CD4-positive, alpha-beta T cell treated with Interleukin-17A for 1 hour (primary cell): ENCODE results near the gene CDH11.

Source experiments
- DNase-seq: peaks from one replicate; pipeline ENCODE4 v3.0.0-alpha.2; 2020

Gene CDH11

DNA sequence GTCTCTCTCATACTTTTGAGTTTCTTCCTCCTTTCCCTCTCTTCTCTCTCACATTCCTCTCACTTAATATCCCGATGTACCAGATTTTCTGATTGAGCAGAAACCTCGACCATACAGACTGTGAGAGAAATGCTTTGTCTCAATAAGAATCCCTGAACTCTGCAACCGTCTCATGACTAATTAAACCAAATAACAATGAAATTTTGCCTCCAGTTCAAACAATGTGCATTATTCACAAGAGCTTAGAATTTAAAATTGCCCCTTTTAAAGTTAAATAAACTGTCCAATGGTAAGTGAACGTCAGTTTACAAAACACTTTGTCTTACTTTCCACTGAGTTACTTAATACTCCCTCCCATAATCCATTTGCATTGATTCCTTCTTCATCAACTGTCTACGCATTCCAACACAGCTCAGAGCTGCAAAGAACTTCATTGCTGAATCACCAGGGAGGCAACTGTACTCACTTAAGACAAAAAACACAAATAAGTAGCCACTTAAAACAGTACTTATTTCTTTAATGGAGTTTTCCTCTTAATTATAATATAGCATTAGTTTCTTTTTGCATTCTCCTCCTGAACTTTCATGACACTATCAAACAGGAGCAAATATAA, 4.9 kb downstream of the CDH11 start:
- DNase-seq: no peak

DNA sequence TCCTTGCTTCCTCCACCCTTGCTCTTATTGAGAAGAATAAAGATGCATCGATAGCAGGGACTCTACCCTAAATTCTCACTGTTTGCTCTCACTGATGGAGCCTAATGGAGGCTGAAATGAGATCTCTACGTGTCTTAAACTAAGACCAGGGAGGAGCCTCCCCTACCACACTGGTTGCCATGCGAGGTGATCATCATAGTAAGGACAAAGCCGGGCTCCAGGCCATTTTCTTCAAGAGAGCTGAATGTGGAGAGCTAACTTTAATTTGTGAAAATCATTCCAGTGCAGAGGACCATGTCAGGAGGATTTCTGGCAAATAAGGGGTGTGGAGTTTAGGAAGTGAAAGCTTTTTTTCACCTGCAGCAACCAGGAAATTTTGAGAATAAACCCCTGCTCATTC, 5.6 kb downstream of the CDH11 start:
- DNase-seq: no peak

DNA sequence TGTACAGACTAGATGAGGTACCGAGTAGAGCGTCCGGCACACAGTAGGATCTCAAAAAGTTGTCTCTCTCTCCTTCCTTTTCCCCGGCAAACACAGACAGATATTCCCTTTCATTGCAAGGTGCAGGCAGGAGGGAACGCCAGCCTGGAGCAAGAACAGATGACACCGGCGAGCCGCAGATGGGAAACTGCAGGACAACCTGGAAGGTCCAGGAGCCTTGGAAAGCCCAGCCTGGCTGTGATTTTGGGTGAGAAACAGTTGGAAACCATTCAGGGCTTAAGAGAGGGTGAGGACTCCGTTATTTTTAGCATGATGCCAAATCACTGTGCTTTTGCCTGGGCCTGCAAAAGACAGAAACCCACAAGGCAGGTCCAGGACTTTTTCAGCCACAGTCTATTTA, 7.3 kb downstream of the CDH11 start:
- no peak for DNase-seq

DNA sequence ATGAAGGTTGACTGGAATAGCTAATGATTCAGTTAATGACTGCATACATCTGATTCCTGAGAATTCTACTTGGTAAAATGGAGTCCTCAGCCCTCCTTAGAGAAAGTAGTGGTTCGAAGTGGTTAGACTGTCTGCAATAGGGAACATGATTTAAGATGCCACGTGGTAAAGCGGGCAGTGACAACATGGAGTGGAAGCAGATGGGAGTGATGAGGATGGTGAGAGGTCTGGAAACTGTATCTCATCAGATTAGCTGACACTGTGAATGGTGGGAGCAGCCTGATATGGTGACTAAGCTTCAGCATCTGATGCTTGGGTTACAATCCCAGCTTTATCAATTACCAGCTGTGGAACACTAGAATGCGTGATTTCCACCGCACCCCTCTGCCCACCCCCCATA, 8.4 kb downstream of the CDH11 start:
- no peak for DNase-seq

DNA sequence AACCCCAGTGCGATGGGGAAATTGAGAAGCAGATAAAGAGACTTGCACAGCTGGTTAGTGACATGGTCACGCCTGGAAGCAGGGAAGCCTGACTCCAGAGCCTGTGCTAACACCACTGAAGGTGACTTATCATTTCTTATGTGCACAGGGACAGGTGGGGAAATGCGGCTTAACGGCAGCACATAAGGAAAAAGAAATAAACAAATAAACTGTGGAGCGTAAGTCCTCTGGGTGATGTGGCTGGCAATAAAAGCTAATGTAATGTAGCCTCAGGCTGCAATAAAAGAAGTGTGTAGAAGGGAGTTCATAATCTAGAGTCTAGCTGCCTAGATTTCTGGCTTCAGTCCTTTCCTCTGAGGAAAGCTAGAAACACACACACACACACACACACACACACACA, 10.6 kb downstream of the CDH11 start:
- DNase-seq: no peak

DNA sequence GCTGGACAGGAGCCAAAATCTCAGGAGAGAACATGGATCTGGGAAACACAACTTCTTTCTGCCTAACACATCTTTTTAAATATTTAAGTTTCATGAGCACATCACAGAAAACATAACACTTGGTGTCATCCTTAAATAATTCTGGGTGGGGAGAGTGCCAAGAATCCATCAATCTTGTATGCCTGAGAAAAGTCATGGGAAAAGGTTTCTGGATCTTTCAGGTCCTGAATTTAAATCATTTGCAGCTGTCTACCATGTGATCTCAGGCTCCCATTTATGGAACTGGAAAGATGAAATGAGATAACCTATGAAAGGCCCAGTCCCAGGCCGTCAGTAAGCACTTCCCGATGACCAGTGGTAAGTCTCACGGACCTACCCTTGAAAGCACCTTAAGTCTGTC, 15.1 kb downstream of the CDH11 start:
- DNase-seq: no peak

DNA sequence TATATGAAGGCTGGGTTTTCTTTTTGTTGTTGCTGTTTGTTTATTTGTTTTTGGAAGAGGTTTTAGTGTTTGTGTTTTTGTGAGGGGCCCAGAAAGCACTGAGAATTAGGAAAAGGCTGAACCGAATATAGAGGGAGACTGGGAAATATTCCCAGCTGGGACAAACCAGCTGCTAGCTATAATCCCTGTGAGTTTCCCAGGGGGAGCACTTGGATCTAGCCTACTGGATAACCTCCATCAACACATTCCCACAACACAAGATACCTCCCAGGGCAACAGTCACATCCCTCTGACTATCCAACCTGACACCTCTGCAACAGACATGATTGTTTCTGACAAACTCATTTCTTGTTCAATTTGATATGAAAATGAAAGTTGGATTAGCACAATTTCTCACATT, 16.7 kb downstream of the CDH11 start:
- DNase-seq: no peak

DNA sequence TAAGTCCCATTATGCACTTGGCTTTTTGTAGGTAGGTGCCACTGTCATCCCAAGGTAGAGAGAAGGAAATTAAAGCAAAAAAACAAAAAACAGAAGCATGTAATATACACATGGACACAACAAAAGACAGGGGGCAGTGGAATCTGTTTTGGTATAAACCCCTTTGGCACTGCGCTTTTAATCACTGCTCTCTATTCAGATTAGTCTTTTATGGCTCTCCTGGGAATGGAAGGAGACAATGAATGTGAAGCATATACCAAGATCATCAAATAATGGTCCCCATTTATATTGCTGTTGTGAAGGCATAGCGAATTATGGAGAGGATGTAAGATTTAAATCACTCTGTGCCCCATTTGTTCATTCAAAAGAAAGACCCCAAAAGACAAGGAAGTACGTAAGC, 17.4 kb downstream of the CDH11 start:
- DNase-seq: no peak

DNA sequence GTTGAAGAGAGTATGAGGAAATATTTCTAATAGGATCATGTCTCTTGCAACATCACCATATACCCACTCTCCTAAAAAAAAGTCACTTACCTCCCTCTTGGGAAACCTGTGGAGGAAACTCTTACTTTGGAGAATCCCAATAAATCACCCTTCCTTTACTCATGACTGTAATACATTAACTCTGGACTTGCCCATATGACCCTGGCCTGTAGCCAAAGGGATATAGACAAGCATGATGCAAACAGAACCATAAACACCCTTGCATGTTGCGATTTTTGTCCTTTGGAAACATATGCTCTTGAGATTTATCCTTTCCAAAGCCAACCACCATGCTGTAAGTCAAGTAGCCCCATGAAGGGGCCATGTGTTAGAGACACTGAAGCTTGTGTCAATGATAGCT, 19.5 kb downstream of the CDH11 start:
- no peak for DNase-seq

DNA sequence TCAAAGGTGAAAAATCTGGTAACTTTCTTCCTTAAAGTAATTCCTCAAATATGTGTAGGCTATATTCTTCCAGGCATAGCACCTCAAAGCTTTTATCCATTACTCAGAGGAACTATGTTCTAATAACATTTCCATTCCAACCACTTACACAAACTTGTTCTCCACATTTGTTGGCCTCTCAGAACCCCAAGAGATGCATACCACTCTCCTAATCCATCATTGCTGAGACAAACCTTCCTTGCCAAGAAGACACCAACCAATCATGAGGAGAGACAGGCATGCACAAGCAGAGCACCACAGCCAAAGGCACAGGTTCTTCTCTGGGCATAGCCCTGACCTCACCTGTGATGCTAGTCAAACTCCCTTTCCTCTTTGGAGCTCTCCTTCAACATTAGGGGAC, 20.9 kb downstream of the CDH11 start:
- no peak for DNase-seq

DNA sequence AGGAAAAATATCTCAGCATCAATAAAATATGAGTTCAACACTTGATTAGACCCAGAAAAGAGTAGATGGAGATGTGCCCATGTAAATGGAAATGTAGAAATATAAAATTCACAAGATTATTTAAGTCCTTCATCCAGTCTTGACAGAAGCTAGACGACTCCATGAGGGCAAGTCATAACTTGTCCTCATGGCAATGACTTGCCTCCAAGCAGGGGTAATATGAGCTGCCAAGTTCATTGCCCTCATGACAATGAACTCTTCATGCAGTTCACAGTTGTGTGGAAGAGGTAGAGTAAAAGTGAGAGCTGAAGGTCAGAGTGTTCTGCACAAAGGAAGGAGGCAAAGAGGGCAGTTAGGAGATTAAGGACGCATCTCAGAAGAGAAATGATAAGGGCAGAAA, 22.3 kb downstream of the CDH11 start:
- no peak for DNase-seq

DNA sequence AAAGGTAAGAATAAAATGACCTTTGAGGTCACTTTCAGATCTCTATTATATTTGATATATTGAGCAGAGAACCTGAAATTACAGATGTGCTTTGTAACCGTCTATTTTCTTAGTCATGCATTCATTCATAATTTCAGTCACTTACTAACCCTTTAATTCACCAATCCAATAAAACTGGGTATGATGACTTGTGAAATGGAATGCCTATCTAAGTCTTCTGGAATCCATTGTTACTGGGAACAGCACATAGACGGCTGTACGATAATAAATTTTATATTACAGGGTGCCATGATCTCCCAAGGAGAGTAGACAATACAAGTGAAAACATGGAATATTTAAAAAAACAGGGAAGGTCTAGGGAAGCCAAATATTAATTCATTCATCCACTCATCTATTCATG, 22.9 kb downstream of the CDH11 start:
- DNase-seq: no peak

DNA sequence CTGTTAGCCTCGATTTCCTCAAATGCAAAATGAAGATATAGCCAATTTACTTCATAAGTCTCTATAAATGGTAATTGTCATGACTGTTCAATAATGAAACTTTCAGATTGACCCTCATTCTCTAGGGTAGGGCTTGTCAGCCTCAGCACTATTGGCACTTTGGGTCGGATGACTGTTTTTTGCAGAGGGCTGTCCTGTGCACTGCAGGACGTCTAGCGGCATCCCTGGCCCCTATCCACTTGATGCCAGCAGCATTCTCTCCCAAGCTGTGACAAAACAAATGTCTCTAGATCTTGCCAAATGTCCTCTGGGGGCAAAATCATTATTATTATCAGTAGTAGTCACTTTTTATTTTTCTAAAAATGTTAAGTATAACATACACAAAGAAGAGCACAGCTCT, 24.6 kb downstream of the CDH11 start:
- no peak for DNase-seq

DNA sequence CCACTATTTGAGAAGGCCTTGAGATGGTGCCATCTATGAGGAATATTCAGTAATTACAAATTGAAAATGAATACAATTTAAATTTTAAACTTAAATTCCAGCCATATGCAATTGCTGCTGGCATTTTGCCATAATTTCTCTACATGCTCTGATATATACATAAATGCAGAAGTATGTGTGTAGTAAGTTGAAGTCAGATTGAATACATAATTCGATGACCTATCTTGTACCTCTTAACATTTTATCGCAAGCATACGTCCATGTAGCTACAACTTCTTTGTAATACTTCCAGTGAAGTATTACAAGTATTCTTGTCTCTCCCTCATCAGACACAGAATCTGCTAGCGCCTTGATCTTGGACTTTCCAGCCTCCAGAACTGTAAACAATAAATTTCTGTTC, 26.0 kb downstream of the CDH11 start:
- DNase-seq: no peak

DNA sequence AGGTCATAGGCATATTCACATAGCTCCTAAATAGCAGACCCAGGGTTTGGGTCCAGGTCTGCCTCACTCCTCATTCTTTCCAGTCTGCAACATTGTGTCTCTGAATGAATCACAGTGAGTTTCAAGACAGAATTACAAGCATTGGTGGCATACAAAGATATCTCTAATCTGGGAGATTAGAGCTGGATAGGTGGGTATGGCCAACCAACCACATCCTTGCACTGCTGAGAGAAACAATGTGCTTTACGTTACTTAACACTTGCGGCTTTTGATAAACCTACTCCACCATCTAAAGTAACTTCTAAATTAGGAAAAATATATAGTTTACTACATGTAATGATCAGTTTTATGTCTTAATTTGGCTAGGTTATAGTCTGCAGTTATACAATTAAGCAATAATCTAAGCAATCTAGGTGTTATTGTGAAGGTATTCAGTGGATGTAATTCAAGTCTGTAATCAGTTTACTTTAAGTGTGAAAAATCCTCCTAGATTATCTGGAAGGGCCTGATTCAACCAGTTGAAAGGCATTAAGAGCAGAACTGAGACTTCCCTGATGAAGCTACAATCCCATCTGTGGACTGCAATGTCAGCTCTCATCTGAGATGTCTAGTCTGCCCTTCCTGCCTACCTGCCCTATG, 26.7 kb downstream of the CDH11 start:
- DNase-seq: no peak

DNA sequence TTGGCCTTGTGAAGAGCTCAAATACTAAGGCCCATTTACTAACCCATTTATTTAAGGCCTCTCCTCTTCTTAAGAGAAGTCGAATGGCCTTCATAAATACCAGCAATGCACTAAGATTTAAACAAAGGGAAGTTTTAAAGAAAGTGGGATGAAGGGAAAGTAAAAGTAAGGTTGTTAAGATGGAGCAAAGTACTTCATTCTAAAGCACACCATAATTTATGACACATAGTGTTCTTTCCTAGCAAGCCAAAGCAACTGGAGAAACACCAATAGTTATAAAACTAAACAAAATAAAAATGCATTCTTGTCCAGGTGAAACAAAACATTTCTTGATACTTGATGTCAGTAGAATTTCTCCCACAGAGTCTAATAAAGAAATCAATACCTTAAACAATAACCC, 27.9 kb downstream of the CDH11 start:
- DNase-seq: no peak

DNA sequence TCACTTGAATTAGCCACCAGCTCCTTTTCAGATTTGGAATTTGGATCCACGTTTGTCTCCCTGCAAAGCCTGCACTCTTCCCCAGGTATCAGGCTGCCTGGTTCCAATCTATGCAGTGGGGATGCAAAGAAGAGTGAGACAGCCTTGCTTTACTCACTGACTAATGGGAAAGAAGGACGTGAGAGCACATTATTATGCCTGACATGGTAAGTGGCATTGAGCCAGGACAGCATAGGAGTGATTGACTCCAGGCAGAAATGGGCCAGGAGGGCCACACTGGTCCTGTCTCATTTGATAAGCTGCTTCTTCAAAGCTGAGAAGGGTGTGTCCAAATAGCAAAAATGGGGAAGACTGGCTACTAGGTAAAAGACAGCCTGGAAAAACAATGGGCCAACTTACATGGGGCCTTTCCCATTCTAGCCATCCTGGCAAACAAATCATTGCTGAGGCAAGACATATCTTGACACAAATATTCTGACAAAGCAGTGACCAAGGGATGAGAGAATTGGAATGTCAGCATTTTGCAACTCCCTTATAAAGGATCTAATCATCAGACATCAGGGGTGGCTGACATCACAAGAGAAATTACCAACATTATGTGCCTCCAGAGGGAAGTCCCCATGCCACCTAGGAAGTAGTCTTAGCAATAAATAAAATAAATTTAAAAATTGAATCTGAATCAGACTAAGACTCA, 38.6 kb downstream of the CDH11 start:
- no peak for DNase-seq

DNA sequence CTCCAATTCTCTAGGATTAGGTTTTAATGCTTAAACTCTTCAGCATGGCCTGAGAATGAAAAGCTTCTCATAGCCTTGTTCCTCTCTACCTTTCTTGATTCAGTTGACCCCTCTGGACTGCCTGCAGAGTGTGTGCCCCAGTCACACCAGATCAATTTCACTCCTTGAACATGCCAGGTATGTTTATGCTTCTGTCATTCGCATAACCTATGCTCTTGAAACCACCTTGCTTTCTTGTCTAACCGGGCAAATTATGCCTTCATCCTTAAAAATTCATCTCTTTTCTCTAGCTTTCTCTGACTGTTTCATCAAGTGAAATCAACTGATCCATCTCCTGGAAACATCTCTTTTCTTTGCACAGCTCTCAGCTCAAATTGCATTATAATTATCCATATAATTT, 42.3 kb downstream of the CDH11 start:
- DNase-seq: no peak

DNA sequence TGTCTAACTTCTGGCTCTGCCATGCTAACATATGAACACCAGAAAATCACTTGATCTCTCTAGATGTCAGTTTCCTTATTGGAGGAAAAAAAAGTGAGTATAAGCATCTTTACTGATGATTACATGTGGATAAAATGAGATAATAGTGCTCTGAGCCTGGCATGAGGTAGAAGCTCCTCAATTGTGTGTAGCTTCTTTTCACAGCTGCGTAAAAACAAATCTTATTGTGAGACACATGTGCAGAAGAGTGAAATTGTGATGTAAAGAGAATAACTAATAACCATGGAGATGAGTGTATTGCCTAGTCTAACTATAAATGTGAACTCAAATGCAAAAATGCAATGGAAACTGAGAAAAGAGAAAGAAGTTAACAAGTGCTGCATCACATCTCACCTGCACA, 44.7 kb downstream of the CDH11 start:
- no peak for DNase-seq

DNA sequence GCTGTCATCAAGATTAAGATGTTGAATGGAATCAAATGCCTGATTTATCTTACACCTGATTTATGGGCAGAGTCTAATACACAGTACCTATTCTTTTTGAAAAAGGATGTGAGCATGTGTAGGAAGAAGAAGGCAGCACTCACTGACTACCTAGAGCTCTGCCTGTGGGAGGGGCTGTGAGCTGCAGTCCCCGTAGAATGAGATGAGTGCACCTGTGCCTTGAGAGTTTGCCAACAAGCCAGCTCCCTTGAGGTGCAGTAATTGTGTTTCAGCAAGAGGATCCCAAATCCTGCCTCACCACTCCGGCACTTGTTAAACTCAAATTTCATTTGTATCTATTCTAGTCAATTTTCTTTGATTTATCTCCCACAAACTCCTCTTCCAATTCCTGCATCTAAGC, 46.0 kb downstream of the CDH11 start:
- DNase-seq: no peak

DNA sequence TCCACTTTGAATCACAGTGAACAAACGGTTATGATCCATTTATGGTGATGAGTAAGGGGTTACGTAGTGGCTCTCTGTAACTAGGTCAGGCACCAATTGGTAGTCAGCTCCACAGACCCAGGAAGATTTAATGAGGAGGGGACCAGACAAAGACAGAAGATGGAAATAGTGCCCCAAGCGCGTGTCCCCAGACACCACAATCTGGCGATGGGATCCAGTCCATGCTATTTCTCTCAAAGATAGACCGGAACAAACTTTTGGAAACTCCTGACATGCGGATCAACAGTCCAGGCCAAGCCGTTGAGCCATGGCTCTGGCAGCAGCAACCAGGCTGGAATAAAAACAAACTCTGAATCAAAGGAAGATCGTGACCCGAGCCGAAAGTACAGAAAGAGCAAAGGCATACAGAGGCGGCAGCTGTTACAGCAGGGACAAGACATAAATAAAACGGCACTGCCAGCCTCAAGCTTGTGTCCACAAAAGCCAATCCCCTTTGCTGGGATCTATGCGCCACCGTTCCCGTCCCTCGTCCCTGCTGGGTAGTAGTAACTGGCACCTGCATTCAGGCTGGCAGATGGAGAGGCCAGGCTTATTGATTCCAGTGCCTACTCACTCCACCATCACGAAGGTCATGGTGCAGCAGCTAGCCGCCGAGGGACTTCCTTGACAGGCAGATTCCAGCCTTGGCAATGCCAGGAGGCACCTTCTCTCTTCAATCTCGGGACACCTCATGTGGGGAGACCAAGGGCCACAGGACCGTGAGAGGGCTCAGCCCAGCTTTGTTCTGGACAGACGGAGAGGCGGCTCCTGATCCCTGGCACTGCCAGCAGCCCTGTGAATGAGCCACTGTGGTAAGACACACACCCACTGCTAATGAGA, 50.2 kb downstream of the CDH11 start:
- no peak for DNase-seq

DNA sequence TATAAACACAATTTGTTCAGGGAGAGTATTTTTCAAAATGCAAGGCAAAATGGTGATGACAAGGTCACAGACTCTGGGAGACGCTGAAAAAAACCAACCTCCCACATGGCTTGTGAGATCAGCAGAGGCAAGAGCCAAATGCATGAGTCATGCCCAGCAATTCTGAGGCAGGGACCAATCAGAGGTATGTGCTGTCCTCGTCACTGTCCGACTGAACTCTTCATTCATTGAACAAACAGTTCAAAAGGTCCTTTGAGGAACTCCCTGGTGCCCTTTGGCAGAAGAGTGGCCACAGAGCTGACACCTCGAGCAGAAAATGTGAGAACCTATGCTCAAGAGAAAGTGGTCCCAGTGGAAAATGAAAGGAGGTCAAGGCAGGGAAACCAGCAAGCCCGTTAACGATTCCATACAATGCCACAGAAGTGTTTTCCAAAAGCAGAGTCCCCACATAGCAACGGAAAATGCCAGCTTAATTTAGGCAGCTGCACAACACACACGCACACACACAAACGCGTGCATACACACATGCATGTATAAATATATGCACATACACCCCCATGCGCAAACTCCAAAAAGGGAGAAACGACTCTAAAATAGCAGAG, 50.9 kb downstream of the CDH11 start:
- DNase-seq: no peak

DNA sequence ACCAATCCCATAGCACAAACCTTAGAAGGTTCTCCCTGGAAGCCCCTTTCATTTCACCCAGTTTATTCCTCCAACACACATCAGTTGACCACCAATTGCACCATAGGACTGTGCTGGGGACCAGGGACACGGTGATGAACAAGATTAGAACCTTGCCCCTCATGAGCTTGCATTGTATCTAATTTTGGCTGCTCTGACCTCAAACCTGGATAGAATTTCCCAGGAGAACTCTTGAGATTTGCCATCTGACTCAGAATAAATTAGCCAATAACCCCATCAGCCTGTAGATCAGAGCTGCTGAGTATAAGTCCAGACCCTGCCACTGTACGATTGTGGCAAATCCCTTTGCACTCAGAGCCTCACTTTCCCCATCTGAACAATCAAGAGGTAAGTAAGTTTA, 52.1 kb downstream of the CDH11 start:
- no peak for DNase-seq
